ENCODE results near the gene SLC39A1. TPM values are rescaled to one million over a fixed set of nuclear protein-coding genes. Genes with fewer than 3 reads are reported as not detected.
"Not testable (repeated sequence)": the region's sequence is repeated elsewhere in the genome, so short reads cannot be mapped to it uniquely, and the experiment has no call there.

Gene SLC39A1
- total RNA-seq, 2 experiments from 2014 or later = 35.7 to 36.5 TPM

- ATAC-seq; H3K9me3 Mint-ChIP-seq (ENCODE audit: insufficient read depth); DNase-seq; H3K4me1 Mint-ChIP-seq (ENCODE audit: low read depth); POLR2A ChIA-PET; H3K4me3 Mint-ChIP-seq; H3K27me3 Mint-ChIP-seq (ENCODE audit: low read depth); H3K27ac Mint-ChIP-seq: not testable (repeated sequence)
- CTCF ChIA-PET = interaction anchor here (0.9 to 1.9 kb wide), 4 partner anchors 9 to 90 kb away, joined by 3 to 6 read pairs (median 4); partner anchors contain the start of gene GATAD2B
- H3K36me3 Mint-ChIP-seq (ENCODE audit: low read depth) = peaks cover 27% of the 10 kb centered on the region
Measured at GRCh38 chr1:153910560-153910959, 52.8 kb downstream of the SLC39A1 start.

Small RNAs within 50 kb of the gene (microRNA-seq; reads per million reads assigned to microRNA genes)
- gene MIR6737 = not detected

Other genes with a start within 250 kb of the SLC39A1 start
- 10 to 100 TPM; 53.7 to 54.5 TPM for gene INTS3, start 235.5 kb downstream of the SLC39A1 start, total RNA-seq
- 10 to 100 TPM; 41.1 to 50.1 TPM for gene SLC27A3, start 188.1 kb downstream of the SLC39A1 start, total RNA-seq
- 10 to 100 TPM; 70.2 to 71.7 TPM for gene GATAD2B, start 40.6 kb downstream of the SLC39A1 start, total RNA-seq
- 100 to 1,000 TPM; 140 to 143 TPM for gene DENND4B, start 16.8 kb downstream of the SLC39A1 start, total RNA-seq
- gene CRTC2, start 4.9 kb downstream of the SLC39A1 start, total RNA-seq = 100 to 1,000 TPM in 1 of 2 experiments, 10 to 100 TPM in 1; 85.1 to 104 TPM
- 1 to 10 TPM; 5.7 to 9.0 TPM for gene CREB3L4, start 4.4 kb upstream of the SLC39A1 start, total RNA-seq
- gene JTB, start 14.1 kb upstream of the SLC39A1 start, total RNA-seq = 100 to 1,000 TPM; 133 to 140 TPM
- gene RAB13, start 22.8 kb upstream of the SLC39A1 start, total RNA-seq = 1 to 10 TPM; 5.2 to 6.5 TPM
- 1,000 to 10,000 TPM; 1,866 to 2,104 TPM for gene RPS27, start 27.2 kb upstream of the SLC39A1 start, total RNA-seq
- gene NUP210L, start 191.5 kb upstream of the SLC39A1 start, total RNA-seq = under 1 TPM; 0.08 to 0.13 TPM
- 100 to 1,000 TPM; 856 to 880 TPM for gene TPM3, start 228.6 kb upstream of the SLC39A1 start, total RNA-seq
- gene CFAP141, start 242.8 kb upstream of the SLC39A1 start, total RNA-seq = not detected

Measured in activated CD8-positive, alpha-beta T cell treated with anti-CD3 and anti-CD28 coated beads, Interleukin-2, amount 10 ng/mL, durations not matched to agents 7 days and 5 days (primary cell).